Fibroblast of the conjunctiva (primary cell): ENCODE data around the gene AKAP13.
"Not testable (repeated sequence)": the region's sequence is repeated elsewhere in the genome, so short reads cannot be mapped to it uniquely, and the experiment has no call there.

Experiments
- DNase-seq: peaks from one replicate; pipeline ENCODE4 v3.0.0-alpha.2; 2010; ENCODE audit warnings: low read depth

The AKAP13 gene

DNA sequence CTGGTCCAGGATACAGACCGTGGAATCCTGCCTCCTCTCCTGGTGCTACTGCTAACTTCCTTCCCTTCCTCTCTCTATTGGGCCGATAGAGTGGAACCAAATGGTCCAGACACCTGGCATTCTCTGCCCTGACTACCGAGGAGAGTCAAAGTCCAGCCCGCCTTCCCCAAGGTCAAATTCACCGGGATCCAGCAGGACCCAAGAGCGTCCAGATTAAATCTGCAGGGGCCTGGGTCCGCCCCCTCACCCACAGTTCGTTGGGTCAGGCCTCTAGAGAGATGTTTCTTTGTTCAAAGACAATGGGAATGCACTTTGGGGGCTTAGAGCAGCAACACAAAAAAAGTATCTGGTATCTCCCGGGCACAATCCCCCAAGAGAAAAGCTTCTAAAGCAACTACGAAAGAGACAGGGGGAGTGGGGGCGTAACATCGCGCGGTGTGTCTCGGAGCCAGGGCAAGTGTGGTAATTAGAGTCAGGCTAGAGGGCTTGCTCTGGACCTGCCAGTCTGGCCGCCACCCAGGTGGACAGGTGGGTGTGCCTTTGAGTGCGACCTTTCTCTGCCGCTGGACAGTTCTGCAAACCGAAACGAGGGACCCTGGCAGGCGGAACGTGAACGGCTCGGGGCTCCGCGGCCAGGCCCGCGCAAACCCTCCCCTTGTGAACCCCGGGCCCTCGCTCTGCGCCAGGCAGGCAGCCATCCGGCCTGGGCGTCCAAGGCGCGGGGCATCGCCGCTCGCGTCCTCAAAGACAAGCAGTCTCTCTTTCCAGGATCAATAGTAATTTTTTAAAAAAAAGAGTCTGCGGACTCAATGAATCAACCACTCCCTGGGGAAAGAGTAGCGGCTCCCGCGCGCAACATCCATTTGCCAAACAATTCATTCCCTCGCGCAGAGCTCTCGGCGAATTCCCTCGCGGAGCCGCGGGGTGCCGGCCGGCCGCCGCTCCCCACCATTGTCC, 413.5 kb downstream of the AKAP13 start:
- no peak for DNase-seq

DNA sequence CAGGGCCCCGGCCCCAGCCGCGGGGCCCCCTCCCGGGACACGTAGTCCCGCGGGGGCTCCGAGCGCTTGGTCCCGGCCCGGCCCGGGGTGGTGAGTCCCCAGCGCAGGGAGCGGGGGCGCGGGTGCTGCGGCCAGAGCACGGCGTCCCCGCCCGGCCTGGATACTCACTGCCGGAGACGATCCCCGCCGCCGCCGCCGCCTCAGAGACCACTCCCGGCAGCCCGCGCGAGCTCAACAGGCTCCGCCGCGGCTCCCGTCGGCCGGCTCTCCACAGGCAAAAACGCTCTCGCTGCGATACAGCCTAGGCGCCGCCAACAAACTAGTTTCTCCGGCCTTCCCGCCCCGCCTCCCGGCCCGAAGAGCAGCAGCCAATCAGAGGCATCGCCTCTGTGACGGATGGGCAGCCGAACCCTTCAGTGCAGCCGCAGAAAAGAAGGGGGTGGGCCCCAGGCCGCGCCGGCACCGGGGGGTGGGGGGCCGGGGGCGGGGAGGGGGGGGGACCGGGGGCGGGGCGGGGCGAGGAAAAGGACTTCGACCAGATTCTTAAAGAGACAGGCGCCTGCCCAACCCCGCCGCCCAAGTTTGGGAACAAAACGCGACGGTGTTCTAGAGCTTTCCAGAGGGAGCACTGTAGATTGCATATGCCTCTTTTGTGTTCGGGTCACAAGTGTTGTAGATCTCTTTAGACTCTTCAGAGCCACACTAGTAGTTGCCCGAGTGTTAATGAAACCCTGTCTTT, 414.4 kb downstream of the AKAP13 start, which contains the start of gene KLHL25:
TSS of gene KLHL25 (minus strand) at position 328 of the 739 bp plus-strand sequence. CDS start 25,115 bp downstream, outside the sequence.
- DNase-seq: peak; percentile 88

DNA sequence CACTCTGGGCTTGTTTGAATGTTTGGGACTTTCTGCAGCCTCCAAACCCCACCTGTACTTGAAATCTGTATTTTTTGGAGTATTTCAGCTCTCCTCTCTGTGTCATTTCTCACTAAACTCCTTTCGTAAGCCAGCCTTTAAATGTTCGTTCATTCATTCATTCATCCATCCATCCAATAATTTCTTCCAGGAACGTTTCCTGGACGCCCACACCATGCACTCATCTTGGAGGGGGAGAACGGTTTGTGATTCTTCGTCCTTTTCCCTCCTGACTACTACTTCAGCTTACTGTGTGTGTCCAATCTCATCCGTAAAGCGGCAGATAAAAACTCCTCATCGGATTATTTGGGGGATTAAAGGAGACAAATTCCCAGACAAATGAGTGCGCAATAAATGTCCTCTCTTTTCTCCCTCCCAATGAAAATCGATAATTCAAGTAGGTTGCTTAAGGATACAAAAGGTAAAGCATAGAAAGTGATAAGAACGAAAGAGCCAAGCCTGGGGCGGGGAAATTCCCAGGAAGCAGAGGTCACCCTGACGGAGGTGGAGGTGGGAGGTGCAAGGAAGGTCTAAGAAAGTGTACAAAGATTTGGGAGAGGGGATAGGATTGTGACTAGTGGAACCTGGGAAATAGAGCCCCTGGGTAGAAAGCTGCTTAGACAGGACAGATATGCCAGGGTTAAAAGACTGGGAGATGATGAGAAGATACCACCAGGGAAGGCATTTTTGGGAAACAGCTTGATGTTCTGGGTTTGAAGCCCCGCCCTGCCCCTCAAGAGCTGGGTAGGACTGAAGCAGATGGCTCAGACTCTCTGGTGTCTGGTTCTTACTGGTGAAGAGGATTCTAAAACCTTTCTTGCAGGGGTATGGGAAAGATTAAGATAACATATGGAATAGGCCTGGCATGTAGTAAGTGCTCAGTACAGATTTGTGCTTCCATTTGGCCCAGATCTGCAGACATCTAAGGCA, 415.2 kb downstream of the AKAP13 start:
- DNase-seq: no peak

DNA sequence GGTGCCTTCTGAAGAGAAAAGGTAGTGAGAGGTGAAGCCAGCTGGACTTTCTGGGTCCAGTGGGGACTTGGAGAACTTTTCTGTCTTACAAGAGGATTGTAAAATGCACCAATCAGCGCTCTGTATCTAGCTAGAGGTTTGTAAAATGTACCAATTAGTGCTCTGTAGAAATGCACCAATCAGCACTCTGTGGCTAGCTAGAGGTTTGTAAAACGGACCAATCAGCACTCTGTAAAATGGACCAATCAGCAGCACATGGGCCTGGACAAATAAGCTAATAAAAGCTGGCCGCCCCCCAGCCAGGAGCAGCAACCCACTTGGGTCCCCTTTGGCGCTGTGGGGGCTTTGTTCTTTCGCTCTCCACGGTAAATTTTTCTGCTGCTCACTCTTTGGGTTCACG, 416.0 kb downstream of the AKAP13 start:
- not testable (repeated sequence) for DNase-seq
